GDM1 (cell line): ENCODE measurements around the gene ST3GAL3.

ENCODE experiments used
- DNase-seq: peaks from one replicate; lab custom pipeline; 2025; lab: John Stamatoyannopoulos, UW

The ST3GAL3 gene

DNA sequence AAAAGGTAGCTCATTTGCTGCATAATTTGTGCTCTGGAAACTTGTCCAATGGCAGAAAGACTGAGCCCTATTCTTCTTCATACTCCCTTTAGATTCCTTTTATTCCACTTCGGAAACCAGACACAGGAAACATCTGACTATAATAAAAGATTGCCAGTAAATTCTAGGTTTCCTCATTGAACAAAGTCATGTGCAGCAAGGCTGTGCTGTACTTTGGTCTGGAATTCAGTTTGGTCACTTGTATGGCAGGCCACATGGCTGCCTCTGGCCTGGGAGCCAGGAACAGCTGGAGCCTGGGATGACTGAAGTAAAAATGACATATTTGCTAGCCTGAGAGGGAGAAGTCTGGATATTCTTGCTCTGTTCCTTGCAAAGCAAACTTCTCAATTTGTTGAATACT is 79.6 kb downstream of the ST3GAL3 start:
- DNase-seq = no peak

GRCh38 chr1:43789604-43790550 is 82.5 kb downstream of the ST3GAL3 start:
- no peak for DNase-seq

- no peak for DNase-seq
Measured at GRCh38 chr1:43791243-43791642, 83.9 kb downstream of the ST3GAL3 start.

DNA sequence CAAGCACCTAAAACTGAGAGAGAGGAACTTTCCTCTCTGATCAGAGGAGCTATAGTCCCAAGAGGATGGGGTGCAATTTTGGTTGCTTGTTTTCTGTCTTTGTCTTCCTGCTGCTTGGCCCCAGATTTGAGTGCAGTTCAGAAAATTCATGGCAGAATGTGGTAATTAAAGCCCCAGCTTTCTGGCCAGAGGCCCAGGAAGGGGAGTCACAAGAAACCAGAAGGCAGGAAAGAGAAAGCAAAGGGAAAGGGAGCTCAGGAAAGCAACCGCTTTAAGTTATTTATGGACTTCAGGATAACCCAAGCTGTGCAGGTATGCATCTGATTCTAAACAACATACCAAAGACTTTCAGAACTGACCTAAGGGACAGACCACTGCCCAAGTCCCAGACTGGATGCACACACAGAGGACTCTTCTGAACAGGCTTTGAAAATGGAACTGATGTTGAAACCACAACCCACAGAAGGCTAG is 88.8 kb downstream of the ST3GAL3 start:
- DNase-seq = no peak

GRCh38 chr1:43797891-43798290 is 90.6 kb downstream of the ST3GAL3 start:
- no peak for DNase-seq

DNA sequence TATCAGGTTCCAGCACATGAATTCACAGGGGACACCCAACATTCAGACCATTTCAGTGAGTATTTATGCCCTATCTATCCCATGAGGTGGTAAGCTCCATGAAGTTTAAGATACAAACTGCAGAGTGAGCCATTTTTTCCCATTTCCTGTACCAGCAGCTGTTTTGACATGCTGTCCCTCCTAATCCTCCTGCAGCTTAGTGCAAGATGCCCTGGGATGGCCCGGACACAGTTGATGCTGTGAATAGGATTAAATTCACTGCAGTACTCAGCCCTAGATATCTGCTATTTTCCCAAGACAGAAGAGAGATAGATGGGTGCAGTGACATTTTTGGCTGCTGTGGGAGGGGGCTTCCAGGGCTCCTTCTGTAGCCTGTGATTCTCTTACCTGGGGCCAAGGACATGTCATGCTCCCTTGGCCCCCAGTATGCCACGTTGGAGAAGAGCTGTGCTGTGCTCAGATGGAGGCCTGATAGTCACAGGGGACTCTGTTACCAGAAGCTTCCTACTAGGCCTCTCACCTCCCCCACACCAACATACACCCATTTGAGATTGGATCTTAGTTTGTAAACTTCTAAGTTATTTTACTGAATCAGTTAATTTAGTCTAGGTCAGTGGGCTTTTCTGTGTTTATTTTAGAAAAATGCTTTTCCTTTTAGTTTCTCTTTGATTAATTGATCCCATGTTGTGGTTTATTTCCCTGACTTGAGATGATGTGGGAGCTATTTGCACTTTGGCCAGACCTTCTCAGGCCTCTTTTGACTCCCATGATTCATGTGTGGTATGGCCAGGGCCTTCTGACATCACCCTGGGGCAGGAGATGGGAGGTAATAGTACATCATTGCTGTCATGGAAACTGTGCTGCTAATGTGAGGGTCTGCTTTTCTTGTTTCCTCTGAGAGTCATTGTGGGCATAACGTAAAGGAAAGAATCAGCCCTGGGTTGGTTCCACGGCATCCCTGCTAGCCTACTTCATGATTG is 92.6 kb downstream of the ST3GAL3 start:
- DNase-seq = no peak

DNA sequence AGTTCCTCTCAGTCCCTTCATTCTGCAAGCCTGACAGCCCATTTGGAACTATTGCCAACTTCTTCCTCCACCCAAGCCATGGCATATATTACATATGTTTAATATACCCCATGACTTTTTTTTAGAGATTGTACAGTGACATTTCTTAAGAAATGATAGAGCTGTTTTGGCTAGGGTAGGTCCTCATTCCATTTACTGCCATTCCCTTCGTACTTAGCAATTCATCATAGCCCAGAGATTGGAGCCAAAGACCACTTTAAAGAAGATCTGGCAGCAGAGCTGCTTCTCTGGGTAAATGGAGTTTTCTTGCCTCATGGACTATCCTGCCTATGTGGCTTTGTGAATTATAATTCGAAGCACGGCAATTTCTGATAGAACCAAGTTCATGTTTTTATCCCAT is 93.4 kb downstream of the ST3GAL3 start:
- DNase-seq = no peak

DNA sequence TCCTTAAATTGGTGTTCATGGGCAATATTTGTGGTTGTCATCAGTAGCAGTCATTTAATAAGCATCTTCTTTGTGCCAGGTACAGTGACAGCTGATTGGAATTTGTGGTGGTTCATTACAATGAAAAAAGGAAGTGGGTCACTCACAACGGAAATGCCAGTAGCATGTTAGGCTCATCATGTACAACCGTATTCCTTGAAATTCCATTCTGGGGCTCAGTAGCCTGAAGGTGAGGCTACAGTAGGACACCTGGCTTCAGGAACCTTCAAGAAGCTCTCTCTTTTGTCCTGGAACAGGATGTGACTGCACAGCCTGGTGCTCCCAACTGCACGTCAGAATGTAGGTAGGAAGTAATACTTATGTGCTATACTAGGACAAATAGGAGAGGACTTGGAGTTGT is 93.9 kb downstream of the ST3GAL3 start:
- no peak for DNase-seq

DNA sequence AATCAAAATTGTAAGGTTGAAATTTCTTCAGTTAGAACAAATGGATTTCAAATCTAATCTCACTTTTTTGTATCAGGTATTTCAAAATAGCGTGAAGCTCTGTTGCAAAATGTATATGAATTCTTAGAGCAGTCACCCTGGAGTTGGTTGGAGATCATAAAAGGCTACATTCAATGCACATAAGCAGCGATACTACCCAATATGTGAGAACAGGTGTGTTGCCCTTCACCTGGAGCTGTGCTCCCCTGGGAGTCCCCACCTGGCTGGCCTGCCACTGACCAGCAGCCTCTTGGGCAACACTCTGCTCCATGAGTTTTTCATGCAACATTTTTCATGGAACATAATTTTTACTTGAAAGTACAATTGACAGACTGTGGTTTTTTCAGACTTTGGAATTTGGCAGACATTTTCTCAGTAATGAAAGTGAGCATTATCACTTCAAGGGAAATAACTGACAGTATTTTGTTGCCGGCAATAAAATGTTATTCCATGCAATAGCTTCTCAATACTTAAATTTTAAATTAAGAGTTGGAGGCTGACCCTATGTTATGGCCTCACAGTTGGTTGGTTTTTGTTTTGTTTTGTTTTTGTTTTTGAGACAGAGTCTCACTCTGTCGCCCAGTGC is 95.1 kb downstream of the ST3GAL3 start:
- DNase-seq = no peak

DNA sequence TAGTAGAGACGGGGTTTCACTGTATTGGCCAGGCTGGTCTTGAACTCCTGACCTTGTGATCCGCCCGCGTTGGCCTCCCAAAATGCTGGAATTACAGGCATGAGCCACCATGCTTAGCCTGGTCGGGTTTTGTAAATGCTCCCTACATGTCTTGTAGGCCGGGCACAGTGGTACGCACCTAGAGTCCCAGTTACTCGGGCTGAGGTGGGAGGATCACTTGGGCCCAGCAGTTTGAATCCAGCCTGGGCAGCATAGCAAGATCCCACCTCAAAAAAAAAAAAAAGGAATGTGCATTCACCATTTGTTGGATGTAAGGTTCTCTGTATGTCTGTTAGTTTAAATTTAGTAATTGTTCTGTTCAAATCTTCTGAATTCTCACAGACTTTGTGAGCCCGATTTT is 95.8 kb downstream of the ST3GAL3 start:
- no peak for DNase-seq

DNA sequence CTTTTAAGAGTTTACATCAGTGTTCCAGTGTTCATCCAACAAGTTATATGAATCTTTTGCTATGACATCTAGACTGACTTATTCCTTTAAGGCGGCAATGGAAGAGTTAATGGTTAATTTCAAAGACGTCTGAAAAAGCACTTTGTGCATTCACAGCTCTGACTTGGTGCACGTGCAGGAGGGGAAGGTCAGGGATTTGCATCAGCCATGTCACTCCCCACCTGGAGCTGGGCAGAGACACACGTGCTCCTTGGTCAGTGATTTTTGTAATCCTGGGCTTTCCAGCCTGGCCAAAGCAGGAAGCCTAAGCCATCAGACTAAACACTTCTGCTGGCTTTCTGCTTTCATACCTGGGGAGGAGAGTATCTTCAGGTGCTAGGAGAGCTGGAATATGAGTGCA is 96.3 kb downstream of the ST3GAL3 start:
- no peak for DNase-seq

DNA sequence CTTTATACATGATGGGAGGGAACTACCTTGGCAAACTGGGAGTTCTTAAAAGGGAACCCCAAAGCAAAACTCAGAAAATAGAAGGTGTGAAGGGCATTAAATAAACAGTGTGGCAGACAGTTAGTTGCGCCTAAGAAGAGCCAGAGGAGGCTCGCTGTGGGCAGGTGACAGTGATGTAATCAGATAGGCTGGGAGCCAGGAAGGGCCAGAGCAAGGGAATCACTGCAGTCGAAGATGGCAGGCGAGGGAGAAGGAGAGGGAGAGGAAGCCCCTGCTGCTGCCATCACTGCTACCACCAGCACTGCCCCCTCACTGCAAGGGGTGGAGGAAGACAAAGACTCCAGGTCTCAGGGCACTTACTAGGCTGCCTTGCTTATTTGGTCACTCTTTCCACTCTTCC is 97.2 kb downstream of the ST3GAL3 start:
- DNase-seq = no peak

DNA sequence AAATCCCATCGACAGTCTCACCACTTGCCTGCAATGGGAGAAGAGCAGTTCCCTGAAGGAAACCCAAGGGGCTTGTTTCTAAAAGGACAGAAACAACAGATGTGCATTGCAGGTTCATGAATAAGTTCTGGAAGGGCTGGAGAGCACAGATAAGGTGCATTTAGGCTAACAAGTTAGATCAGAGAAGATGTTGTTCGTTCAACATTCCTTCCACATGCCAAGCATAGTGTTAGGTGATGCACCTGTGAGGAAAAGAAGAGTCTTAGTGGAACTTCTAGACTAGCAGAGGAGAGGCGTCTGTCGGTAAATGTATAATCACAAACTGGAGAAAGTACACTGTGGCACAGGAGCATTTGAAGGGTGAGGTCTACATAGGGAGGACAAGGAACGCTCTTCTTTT is 98.0 kb downstream of the ST3GAL3 start:
- no peak for DNase-seq

- no peak for DNase-seq
Measured at GRCh38 chr1:43806183-43806582, 98.8 kb downstream of the ST3GAL3 start.

GRCh38 chr1:43809097-43809673 is 101.8 kb downstream of the ST3GAL3 start:
- DNase-seq = no peak

GRCh38 chr1:43812579-43812978 is 105.2 kb downstream of the ST3GAL3 start:
- DNase-seq = no peak

GRCh38 chr1:43814401-43814800 is 107.1 kb downstream of the ST3GAL3 start:
- DNase-seq = no peak

DNA sequence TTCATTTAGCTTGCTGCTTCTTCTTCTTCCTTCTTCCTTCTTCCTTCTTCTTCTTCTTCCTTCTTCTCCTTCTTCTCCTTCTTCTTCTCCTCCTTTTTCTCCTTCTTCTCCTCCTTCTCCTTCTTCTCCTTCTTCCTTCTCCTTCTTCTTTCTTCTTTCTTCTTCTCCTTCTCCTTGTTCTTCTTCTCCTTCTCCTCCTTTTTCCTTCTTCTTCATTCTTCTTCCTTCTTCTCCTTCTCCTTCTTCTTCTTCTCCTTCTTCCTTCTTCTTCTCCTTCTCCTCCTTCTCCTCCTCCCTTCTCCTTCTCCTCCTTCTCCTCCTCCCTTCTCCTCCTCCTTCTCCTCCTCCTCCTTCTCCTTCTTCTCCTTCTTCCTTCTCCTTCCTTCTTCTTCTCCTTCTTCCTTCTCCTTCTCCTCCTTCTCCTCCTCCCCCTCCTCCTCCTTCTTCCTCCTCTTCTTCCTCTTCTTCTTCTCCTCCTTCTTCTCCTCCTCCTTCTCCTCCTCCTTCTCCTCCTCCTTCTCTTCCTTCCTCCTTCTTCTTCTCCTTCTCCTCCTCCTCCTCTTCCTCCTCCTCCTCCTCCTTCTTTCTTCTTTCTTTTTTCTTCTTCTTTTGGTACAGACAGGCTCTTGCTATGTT is 110.1 kb downstream of the ST3GAL3 start:
- DNase-seq = no peak

DNA sequence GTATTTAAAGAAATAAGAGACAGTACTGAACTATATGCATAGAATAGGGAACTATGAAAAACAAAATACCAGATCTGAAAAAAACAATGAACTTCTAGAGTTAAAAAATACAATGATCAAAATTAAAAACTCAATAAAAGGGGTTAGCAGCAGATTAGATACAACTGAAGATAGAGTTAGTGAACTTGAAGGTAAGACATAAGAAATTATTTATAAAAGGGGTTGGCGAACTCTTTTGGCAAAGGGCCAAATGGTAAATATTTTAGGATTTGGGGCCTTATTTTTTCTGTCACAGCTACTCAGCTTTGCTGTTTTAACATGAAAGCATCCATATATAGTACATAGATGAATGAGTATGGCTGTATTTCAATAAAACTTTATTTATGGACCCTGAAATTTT is 111.4 kb downstream of the ST3GAL3 start:
- DNase-seq = no peak

DNA sequence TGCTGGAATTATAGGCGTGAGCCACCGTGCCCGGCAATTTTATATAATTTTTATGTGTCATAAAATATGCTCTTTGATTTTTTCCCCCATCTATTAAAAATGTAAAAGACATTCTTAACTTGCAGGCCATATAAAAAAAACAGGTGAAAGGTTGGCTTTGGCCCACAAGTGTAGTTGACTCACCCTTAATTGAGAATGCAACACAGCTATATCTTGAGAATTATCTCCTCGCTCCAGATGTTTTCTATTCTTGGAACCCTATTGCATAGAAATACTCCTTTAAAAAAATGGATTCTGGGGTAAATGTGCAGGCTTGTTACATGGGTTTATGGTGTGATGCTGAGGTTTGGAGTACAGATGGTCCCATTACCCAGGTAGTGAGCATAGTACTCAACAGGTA is 112.0 kb downstream of the ST3GAL3 start:
- DNase-seq = no peak

GRCh38 chr1:43821471-43821870 is 114.1 kb downstream of the ST3GAL3 start:
- no peak for DNase-seq
